HG03135 (cell line): Measurements from ENCODE around the gene KRTAP10-4.
"Not testable (repeated sequence)": the region's sequence is repeated elsewhere in the genome, so short reads cannot be mapped to it uniquely, and the experiment has no call there.

ENCODE experiments used
- ATAC-seq: cut with Tn5 transposase; IDR thresholded peaks from one replicate; pipeline ENCODE4 v1.9.1; 2021; ENCODE audit warnings: mild to moderate bottlenecking, moderate library complexity; ENCODE audit not compliant: unreplicated experiment

KRTAP10-4 gene

GRCh38 chr21:44578371-44579055 lies 5.0 kb downstream of the KRTAP10-4 start:
- no peak for ATAC-seq

- ATAC-seq, result no peak
Observed at GRCh38 chr21:44579056-44579832, 5.7 kb downstream of the KRTAP10-4 start.

- no peak for ATAC-seq
Observed at GRCh38 chr21:44579833-44580144, 6.3 kb downstream of the KRTAP10-4 start.

GRCh38 chr21:44580231-44580821 lies 6.8 kb downstream of the KRTAP10-4 start, which contains the start of gene KRTAP10-5:
TSS of gene KRTAP10-5 (minus strand) at chr21:44580604. CDS start at chr21:44580578, 26 bp downstream.
- ATAC-seq, result not testable (repeated sequence)

GRCh38 chr21:44581158-44581557 lies 7.6 kb downstream of the KRTAP10-4 start:
- no peak for ATAC-seq

- no peak for ATAC-seq
Observed at GRCh38 chr21:44582055-44582454, 8.5 kb downstream of the KRTAP10-4 start.

- no peak for ATAC-seq
Observed at GRCh38 chr21:44583089-44583799, 9.7 kb downstream of the KRTAP10-4 start.

GRCh38 chr21:44583800-44584147 lies 10.2 kb downstream of the KRTAP10-4 start:
- ATAC-seq, result no peak

- ATAC-seq, result no peak
Observed at GRCh38 chr21:44585892-44586291, 12.4 kb downstream of the KRTAP10-4 start.

- no peak for ATAC-seq
Observed at GRCh38 chr21:44589094-44589493, 15.6 kb downstream of the KRTAP10-4 start.

GRCh38 chr21:44589586-44590305 lies 16.2 kb downstream of the KRTAP10-4 start:
- no peak for ATAC-seq

GRCh38 chr21:44590311-44590721 lies 16.8 kb downstream of the KRTAP10-4 start:
- no peak for ATAC-seq

GRCh38 chr21:44590897-44591800 lies 17.6 kb downstream of the KRTAP10-4 start:
- not testable (repeated sequence) for ATAC-seq

GRCh38 chr21:44591801-44592130 lies 18.2 kb downstream of the KRTAP10-4 start:
- ATAC-seq, result not testable (repeated sequence)

- no peak for ATAC-seq
Observed at GRCh38 chr21:44592446-44593311, 19.1 kb downstream of the KRTAP10-4 start, which contains the start of gene KRTAP10-6. TSS of gene KRTAP10-6 (minus strand) at chr21:44592505. CDS start at chr21:44592484, 21 bp downstream.

- ATAC-seq, result no peak
Observed at GRCh38 chr21:44593598-44594405, 20.3 kb downstream of the KRTAP10-4 start.

- no peak for ATAC-seq
Observed at GRCh38 chr21:44594406-44594916, 20.9 kb downstream of the KRTAP10-4 start.

GRCh38 chr21:44595524-44595923 lies 22.0 kb downstream of the KRTAP10-4 start:
- no peak for ATAC-seq
